ENCODE measurements around the gene ABL1.

ABL1 gene

GRCh38 chr9:130834371-130835336 is at the start of gene ABL1:
ABL1 (plus strand) TSS chr9:130835254; CDS start chr9:130835447, 193 bp downstream.
- TF ChIP-seq ZNF70 (CRISPR knock-in tag; IDR thresholded peaks at IDR 0.05): no peak
- TF ChIP-seq BACH2 (CRISPR knock-in tag; IDR thresholded peaks at IDR 0.05; ENCODE audit: borderline replicate concordance): 0 out of 2 replicates have a peak, but pooled peaks have one; percentile 55
- no peak for TF ChIP-seq ZC3H10 (CRISPR knock-in tag; IDR thresholded peaks at IDR 0.05)
- TF ChIP-seq PATZ1 (CRISPR knock-in tag; IDR thresholded peaks at IDR 0.05; ENCODE audit: borderline replicate concordance): peak; percentile 37; the same call in 1 of the 2 replicates
- TF ChIP-seq PPARA (CRISPR knock-in tag; IDR thresholded peaks at IDR 0.05; ENCODE audit: borderline replicate concordance): 0 out of 2 replicates have a peak, but pooled peaks have one; percentile 5
- TF ChIP-seq SNAI2 (CRISPR knock-in tag; IDR thresholded peaks at IDR 0.05): no peak
- no peak for TF ChIP-seq CREB5 (CRISPR knock-in tag; IDR thresholded peaks at IDR 0.05; ENCODE audit: low read depth)
- no peak; the same call in 1 of the 2 replicates for TF ChIP-seq ISL1 (CRISPR knock-in tag; IDR thresholded peaks at IDR 0.05)
- TF ChIP-seq ZNF8 (CRISPR knock-in tag; IDR thresholded peaks at IDR 0.05): no peak
- TF ChIP-seq TCF4 (CRISPR knock-in tag; IDR thresholded peaks at IDR 0.05; ENCODE audit: borderline replicate concordance): no peak
- ATAC-seq: peak; percentile 73

GRCh38 chr9:130785940-130786508 is 49.0 kb upstream of the ABL1 start:
- TF ChIP-seq ZNF8 (CRISPR knock-in tag; IDR thresholded peaks at IDR 0.05) (no peak), ZFP30 (CRISPR knock-in tag; IDR thresholded peaks at IDR 0.05) (no peak), ZNF565 (CRISPR knock-in tag; conservative IDR thresholded peaks at IDR 0.05; ENCODE audit: low read depth) (no peak), ESRRG (CRISPR knock-in tag; IDR thresholded peaks at IDR 0.05) (no peak), POU6F1 (CRISPR knock-in tag; IDR thresholded peaks at IDR 0.05; ENCODE audit: borderline replicate concordance, low read depth) (no peak), GLIS3 (CRISPR knock-in tag; IDR thresholded peaks at IDR 0.05) (no peak), PATZ1 (CRISPR knock-in tag; IDR thresholded peaks at IDR 0.05; ENCODE audit: borderline replicate concordance) (no peak), TOX (CRISPR knock-in tag; IDR thresholded peaks at IDR 0.05; ENCODE audit: borderline replicate concordance) (no peak), CSDC2 (CRISPR knock-in tag; IDR thresholded peaks at IDR 0.05) (no peak), PPARA (CRISPR knock-in tag; IDR thresholded peaks at IDR 0.05; ENCODE audit: borderline replicate concordance) (no peak), ZNF70 (CRISPR knock-in tag; IDR thresholded peaks at IDR 0.05) (no peak), ZC3H10 (CRISPR knock-in tag; IDR thresholded peaks at IDR 0.05) (no peak), ZFP3 (CRISPR knock-in tag; IDR thresholded peaks at IDR 0.05) (no peak), ARNTL (CRISPR knock-in tag; IDR thresholded peaks at IDR 0.05; ENCODE audit: borderline replicate concordance, low read depth) (no peak), TSHZ2 (CRISPR knock-in tag; IDR thresholded peaks at IDR 0.05) (no peak), TCF4 (CRISPR knock-in tag; IDR thresholded peaks at IDR 0.05; ENCODE audit: borderline replicate concordance) (no peak)
- no peak for ATAC-seq
